IPS-15b (cell line): ENCODE results near the gene TMEM163.
"Not testable (repeated sequence)": the region's sequence is repeated elsewhere in the genome, so short reads cannot be mapped to it uniquely, and the experiment has no call there.

Experiments
- H3K27me3 ChIP-seq: one replicate; pipeline ENCODE4 v1.6.1; 2013; ENCODE audit warnings: low read length; ENCODE audit not compliant: control insufficient read depth, insufficient read depth
- H3K36me3 ChIP-seq: one replicate; pipeline ENCODE4 v1.6.1; 2013; ENCODE audit warnings: low read length; ENCODE audit not compliant: control insufficient read depth, insufficient read depth
- H3K4me1 ChIP-seq: one replicate; pipeline ENCODE4 v1.6.1; 2013; ENCODE audit warnings: mild to moderate bottlenecking, low read length; ENCODE audit not compliant: control insufficient read depth, insufficient read depth
- H3K4me3 ChIP-seq: one replicate; pipeline ENCODE4 v1.5.1; 2013; ENCODE audit warnings: low read depth, low read length
- H3K9ac ChIP-seq: one replicate; pipeline ENCODE4 v1.6.1; 2013; ENCODE audit warnings: low read depth, mild to moderate bottlenecking, low read length
- H3K9me3 ChIP-seq: one replicate; pipeline ENCODE4 v1.6.1; 2013; ENCODE audit warnings: mild to moderate bottlenecking, low read length; ENCODE audit not compliant: control insufficient read depth, insufficient read depth

The TMEM163 gene

DNA sequence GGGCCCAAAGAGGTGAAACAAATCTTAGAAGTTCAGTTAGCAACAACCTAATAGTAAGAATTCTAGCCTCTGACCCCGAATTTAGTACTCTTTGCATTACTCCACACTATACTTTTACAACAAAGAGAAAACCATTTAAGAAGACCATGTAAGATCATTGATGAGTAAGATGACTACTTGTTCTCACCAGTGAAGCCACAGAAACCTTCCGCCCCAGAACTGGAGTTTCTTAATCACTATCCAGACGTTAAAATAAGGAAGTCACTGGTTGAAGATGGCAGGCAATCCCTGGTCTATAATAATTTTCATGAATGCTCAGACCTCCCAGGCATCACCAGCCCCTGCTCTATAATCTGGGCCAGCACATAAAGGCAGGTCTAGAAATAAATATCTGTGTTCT lies 95.0 kb downstream of the TMEM163 start:
- Histone ChIP-seq H3K9ac (no peak overlapping the region), H3K9me3 (no peaks in the 10 kb centered on the region)

DNA sequence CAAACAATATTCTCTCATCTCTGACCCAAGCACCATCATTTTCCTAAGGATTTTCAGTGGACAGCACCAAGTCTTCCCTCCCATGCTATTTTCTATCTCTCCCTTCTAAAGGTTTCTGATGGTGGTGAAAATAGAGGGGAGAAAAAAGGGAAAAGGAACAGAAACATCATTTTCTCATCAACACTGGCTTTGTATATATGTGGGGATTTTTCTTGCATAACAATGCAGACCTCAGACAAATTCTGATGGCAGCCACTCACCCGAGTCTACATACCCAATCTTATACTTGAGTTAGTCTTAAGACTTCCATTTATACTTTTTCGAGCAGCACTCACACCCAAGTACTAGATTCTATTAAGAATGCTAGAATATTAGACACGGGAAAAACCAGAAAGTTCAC lies 95.8 kb downstream of the TMEM163 start:
- H3K36me3 ChIP-seq = no peaks in the 10 kb centered on the region
- no peaks in the 10 kb centered on the region for H3K4me1 ChIP-seq
- no peaks in the 10 kb centered on the region for H3K9me3 ChIP-seq
- H3K4me3 ChIP-seq = no peak overlapping the region
- H3K9ac ChIP-seq = no peak overlapping the region
- H3K27me3 ChIP-seq = no peaks in the 10 kb centered on the region

More for the DNA sequence above, 95.0 kb downstream of the TMEM163 start:
- H3K27me3 ChIP-seq = no peaks in the 10 kb centered on the region
- no peaks in the 10 kb centered on the region for H3K36me3 ChIP-seq
- H3K4me3 ChIP-seq = no peak overlapping the region
- H3K4me1 ChIP-seq = no peaks in the 10 kb centered on the region

DNA sequence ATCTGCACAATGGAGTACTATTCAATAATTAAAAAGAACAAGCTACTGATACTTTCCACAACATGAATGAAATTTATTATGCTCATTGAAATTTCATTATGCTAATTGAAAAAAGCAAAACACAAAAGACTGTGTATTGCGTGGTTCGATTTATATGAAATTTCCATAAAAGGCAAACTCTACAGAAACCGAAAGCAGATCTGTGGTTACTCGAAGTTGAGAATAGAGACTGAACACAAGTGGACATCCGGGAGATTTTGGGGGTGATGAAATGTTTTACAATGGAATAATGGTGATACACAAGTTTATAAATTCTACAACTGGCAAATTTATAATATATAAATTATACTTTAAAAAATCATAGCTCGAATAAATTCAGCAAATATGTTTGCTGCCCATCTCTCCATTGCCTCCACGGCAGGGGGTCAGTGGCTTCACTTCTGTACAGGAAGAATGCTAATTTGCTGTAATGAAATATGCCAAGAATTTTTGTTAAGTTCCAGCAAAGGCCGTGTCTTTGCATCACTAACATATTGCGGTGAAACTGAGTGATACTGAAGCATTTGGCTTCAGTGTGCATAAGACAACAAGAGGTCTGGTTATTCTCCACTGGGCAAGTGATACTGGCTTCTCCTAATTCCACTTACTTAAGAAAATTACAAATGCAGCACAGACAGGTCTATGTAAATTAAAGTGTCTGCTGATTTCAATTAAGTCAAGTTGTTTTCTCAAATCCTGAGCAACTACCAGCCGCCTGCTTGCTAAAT lies 96.7 kb downstream of the TMEM163 start:
- Histone ChIP-seq H3K36me3 (no peaks in the 10 kb centered on the region), H3K9me3 (no peaks in the 10 kb centered on the region), H3K4me3 (no peak overlapping the region), H3K27me3 (no peaks in the 10 kb centered on the region), H3K9ac (no peak overlapping the region), H3K4me1 (no peaks in the 10 kb centered on the region)

DNA sequence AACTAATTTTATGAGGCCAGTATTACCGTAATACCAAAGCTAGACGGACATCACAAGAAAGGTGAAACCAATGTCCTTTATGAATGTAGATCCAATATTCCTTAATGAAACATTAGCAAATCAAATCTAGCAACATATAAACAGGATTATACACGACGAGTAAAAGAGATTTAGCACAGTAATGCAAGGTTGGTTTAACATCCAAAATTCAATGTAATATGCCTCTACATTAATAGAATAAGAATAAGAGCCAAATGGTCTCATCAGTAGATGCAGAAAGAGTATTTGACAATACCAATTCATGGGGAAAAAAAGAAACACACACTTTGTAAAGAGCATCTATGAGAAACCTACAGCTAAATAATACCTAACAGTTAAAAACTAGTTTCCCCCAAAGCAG lies 99.5 kb downstream of the TMEM163 start:
- no peaks in the 10 kb centered on the region for H3K4me1 ChIP-seq
- no peak overlapping the region for H3K4me3 ChIP-seq
- H3K9me3 ChIP-seq = no peaks in the 10 kb centered on the region
- no peak overlapping the region for H3K9ac ChIP-seq
- no peaks in the 10 kb centered on the region for H3K27me3 ChIP-seq
- no peaks in the 10 kb centered on the region for H3K36me3 ChIP-seq

DNA sequence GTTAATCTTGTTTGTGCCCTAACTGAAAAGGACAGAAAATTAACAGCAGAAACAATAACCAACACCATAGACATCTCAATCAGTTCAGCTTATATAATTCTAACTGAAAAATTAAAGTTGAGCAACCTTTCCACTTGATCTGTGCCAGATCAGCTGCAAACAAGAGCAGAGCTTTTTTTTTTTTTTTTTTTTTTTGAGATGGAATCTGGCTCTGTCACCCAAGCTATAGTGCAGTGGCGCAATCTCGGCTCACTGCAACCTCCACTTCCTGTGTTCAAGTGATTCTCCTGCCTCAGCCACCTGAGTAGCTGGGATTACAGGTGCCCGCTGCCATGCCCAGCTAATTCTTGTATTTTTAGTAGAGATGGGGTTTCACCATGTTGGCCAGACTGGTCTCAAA lies 103.3 kb downstream of the TMEM163 start:
- H3K27me3 ChIP-seq, H3K9ac ChIP-seq, H3K36me3 ChIP-seq, H3K9me3 ChIP-seq, H3K4me3 ChIP-seq, H3K4me1 ChIP-seq: not testable (repeated sequence)

DNA sequence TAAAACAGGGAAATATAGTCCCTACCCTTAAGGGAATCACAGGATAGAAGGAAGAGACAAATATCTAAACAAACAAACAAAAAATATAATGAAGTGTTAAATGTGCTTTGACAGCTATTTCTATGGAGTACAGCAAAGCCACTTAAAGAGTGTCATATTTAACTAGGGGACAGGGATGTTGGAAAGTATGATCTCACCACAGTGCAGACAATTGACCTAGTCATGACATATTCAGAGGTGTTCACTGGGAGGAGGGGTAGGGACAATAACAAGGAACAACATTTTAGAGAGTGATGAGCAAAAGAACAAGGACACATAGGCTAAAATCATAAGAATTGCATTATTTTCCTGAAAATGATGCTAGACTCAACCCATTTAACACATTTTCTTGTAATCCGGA lies 107.5 kb downstream of the TMEM163 start:
- Histone ChIP-seq H3K4me3 (no peak overlapping the region), H3K9me3 (no peaks in the 10 kb centered on the region), H3K27me3 (no peaks in the 10 kb centered on the region), H3K9ac (no peak overlapping the region), H3K36me3 (no peaks in the 10 kb centered on the region), H3K4me1 (no peaks in the 10 kb centered on the region)

DNA sequence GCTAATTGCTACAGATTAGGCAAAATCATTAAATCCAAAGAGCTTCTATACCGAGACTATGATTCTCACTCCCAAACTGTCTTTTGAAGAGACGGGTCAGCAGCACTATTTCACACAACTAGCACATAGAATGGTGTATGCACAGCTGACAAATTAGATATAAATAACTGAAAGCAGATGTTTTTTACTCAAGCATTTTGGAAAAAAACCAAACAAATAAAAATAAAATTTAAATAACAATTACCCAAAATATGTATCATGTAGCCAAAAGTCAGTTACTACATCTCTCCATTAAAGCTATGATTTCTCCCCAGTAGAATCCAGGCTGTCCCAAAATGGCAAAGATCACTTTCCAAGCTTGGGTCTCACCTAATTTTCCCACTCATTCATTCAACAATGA lies 107.9 kb downstream of the TMEM163 start:
- Histone ChIP-seq H3K9ac (no peak overlapping the region), H3K27me3 (no peaks in the 10 kb centered on the region)

DNA sequence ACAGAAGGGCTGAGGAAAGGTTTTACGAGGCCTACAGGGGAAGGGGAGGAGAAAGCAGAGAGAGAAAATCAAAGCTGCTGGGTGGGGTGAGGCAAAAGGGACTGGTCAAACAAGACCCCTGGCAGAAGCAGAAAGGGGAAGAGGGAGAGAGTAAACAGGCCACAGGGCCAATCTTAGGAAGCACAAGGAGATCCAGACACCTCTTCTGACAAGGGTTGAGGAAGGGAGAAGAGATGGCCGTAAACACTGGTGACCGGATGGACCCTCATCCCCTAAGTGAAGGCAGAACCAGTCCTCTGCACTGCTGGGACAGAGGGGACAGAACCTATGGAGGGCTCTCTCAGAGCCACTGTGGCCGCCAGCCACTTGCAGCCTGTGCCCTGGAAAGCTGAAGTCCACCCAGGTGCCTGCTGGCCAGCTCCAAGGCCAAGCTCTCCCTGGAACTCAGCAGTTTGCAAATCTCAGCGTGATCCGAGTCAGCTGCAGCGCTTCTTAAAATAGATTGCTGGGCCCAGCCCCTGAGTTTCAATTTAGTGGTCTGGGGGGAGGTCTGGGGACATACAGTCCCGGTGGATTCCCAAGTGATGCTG lies 108.8 kb downstream of the TMEM163 start:
- Histone ChIP-seq H3K27me3 (no peaks in the 10 kb centered on the region), H3K9ac (no peak overlapping the region), H3K4me3 (no peak overlapping the region), H3K4me1 (no peaks in the 10 kb centered on the region), H3K36me3 (no peaks in the 10 kb centered on the region), H3K9me3 (no peaks in the 10 kb centered on the region)

More for the DNA sequence above, 107.9 kb downstream of the TMEM163 start:
- no peak overlapping the region for H3K4me3 ChIP-seq
- H3K4me1 ChIP-seq = no peaks in the 10 kb centered on the region
- no peaks in the 10 kb centered on the region for H3K9me3 ChIP-seq
- H3K36me3 ChIP-seq = no peaks in the 10 kb centered on the region

DNA sequence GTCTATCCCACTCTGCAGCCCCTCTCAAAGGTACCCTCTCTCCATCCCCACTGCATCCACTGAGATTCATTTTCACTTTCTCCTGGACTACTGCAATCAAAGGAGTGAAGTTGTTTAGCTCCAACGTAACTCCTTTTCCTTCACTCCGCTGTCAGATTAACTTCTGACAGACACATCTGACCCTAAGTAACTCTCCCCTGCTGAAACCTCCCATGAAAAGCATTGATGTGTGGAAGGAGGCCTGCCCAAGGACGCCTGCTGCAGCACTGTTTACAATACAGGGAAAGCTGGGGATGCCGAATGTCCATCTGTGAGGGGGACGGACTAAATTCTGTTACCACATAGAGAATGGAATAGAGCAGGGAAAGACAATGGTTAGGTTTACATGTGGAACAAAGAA lies 114.8 kb downstream of the TMEM163 start:
- Histone ChIP-seq H3K27me3 (no peaks in the 10 kb centered on the region), H3K9ac (no peak overlapping the region)

DNA sequence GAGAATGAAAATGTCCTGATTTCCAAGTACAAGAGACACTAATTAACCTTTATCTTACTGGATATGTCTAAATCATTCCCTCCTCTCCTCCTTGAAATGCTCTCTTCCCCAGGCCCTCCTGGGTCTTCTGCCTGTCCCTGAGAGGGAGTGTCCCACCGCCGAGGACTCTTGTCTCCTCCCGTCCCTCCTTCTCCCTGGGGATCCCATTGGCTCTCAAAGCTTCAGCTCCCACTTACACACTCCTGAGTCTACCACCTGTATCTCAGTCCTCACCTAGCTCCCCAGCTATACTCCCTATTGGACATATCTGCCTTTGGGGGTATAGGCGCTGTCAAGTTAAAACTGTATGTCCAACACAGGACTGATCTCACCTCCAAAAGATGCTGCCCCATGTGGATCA lies 116.1 kb downstream of the TMEM163 start:
- H3K4me1 ChIP-seq = no peaks in the 10 kb centered on the region
- H3K27me3 ChIP-seq = no peaks in the 10 kb centered on the region
- H3K36me3 ChIP-seq = no peaks in the 10 kb centered on the region
- H3K4me3 ChIP-seq = no peak overlapping the region
- H3K9me3 ChIP-seq = no peaks in the 10 kb centered on the region
- no peak overlapping the region for H3K9ac ChIP-seq

More for the DNA sequence above, 114.8 kb downstream of the TMEM163 start:
- Histone ChIP-seq H3K9me3 (no peaks in the 10 kb centered on the region), H3K36me3 (no peaks in the 10 kb centered on the region), H3K4me3 (no peak overlapping the region), H3K4me1 (no peaks in the 10 kb centered on the region)

DNA sequence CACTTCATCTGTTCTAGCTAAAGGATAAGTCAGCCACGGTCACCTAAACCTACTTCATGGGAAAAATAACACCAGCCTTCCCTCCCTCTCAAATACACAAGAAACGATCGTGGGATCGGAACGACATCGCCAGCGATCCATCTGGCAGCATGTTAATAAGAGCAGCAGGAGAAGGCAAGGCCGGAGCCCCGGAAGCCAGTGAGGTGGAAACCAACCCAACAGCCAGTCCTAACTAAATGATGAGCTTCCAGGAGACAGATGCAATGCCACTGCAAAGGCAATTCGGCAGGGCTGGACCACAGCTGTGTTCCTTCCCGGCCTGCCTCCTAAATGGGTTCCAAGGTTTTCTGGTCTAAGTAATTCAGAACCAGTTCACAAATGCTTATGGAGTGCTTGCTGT lies 117.5 kb downstream of the TMEM163 start:
- Histone ChIP-seq H3K36me3 (no peaks in the 10 kb centered on the region), H3K4me1 (no peaks in the 10 kb centered on the region), H3K9ac (no peak overlapping the region), H3K27me3 (no peaks in the 10 kb centered on the region), H3K9me3 (no peaks in the 10 kb centered on the region), H3K4me3 (no peak overlapping the region)

DNA sequence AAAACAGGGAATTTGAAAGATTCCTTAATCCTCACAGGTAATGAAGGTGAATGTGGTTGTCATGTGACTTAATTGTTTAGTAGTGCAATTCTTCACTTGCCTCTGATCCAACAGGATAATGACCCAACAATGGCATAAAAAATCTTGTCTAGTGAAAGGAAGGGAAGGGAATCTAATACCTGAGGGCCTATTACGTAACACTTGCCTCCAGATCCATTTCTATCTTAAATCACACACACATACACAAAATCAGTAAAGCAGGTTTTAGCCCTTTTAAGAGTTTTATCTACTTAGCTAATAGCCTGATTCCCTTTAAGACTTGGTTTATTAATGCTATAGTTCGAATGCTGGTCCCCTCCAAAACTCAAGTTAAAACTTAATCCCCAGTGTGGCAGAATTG lies 118.6 kb downstream of the TMEM163 start:
- H3K4me3 ChIP-seq = no peak overlapping the region
- no peaks in the 10 kb centered on the region for H3K36me3 ChIP-seq
- no peaks in the 10 kb centered on the region for H3K4me1 ChIP-seq
- H3K9ac ChIP-seq = no peak overlapping the region
- no peaks in the 10 kb centered on the region for H3K27me3 ChIP-seq
- no peaks in the 10 kb centered on the region for H3K9me3 ChIP-seq
